Measurements from ENCODE around the gene ADRB1. TPM values are rescaled to one million over a fixed set of nuclear protein-coding genes. Genes with fewer than 3 reads are reported as not detected.

The ADRB1 gene
- total RNA-seq, 4 donors from 2014 or later: 4.2 to 25.3 (median 12.3) TPM

DNA sequence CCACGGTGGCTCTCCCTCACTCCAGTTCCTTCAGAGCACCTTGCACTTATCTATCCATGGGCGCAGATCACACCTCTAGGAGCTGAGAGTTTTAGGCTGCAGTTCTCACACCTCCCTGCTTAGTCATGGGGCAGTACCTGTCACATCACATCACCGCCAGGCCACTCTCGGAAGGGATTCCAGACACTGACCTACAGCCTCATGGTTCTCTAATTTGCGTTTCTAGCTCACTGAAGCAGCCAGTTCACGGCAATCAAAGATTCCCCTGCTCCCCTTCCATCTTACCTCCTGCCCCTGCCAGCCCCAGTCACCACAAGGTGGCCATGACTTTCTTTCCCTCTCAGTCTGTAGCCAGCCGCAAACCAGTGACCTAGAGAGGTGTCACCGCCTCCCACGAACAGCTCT, 34.2 kb downstream of the ADRB1 start:
- TF ChIP-seq POLR2AphosphoS5 (IDR thresholded peaks at IDR 0.05): no peak
- TF ChIP-seq EP300 (IDR thresholded peaks at IDR 0.05): no peak
- TF ChIP-seq POLR2A (IDR thresholded peaks at IDR 0.05; ENCODE audit: low read depth): no peak
- TF ChIP-seq, protein P1, sequence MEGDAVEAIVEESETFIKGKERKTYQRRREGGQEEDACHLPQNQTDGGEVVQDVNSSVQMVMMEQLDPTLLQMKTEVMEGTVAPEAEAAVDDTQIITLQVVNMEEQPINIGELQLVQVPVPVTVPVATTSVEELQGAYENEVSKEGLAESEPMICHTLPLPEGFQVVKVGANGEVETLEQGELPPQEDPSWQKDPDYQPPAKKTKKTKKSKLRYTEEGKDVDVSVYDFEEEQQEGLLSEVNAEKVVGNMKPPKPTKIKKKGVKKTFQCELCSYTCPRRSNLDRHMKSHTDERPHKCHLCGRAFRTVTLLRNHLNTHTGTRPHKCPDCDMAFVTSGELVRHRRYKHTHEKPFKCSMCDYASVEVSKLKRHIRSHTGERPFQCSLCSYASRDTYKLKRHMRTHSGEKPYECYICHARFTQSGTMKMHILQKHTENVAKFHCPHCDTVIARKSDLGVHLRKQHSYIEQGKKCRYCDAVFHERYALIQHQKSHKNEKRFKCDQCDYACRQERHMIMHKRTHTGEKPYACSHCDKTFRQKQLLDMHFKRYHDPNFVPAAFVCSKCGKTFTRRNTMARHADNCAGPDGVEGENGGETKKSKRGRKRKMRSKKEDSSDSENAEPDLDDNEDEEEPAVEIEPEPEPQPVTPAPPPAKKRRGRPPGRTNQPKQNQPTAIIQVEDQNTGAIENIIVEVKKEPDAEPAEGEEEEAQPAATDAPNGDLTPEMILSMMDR (IDR thresholded peaks at IDR 0.05): no peak
- intact Hi-C loops (cut with DNase I): no loop called here
- Histone ChIP-seq H3K4me1 (no peaks in the 10 kb centered on the region), H3K36me3 (no peaks in the 10 kb centered on the region), H3K9me3 (no peaks in the 10 kb centered on the region), H3K4me3 (no peak overlapping the region), H3K27me3 (no peaks in the 10 kb centered on the region), H3K27ac (replicated peaks in 1 of 4) (no peak overlapping the region)
- WGBS: 84% methylated on average over 9 of the region's 9 CpGs
- DNase-seq (ENCODE audit: extremely low spot score): no peak

DNA sequence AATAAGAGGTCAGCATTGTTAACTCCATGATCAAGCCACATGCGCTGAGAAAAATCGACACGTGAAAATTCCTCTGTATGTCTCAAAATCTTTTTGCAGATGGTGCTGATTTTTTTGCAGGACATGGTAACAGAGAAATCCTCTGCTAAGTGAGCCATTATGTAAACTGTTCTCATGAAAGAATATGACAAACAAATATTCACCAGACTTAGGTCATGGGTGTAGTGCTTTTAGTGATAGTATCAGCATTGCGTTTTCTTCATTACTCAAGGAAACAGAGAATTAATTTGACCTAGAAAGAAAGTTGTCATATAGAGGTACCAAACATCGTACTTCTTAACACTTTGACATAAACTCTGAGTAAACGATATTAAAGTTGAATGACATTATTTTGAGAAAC, 34.7 kb downstream of the ADRB1 start:
- Histone ChIP-seq H3K36me3 (no peaks in the 10 kb centered on the region), H3K27ac (replicated peaks in 1 of 4) (no peak overlapping the region), H3K27me3 (no peaks in the 10 kb centered on the region), H3K4me1 (no peaks in the 10 kb centered on the region), H3K9me3 (no peaks in the 10 kb centered on the region), H3K4me3 (no peak overlapping the region)
- TF ChIP-seq EP300 (IDR thresholded peaks at IDR 0.05): no peak
- TF ChIP-seq POLR2AphosphoS5 (IDR thresholded peaks at IDR 0.05): no peak
- TF ChIP-seq, protein P1 (IDR thresholded peaks at IDR 0.05): no peak
- TF ChIP-seq POLR2A (IDR thresholded peaks at IDR 0.05; ENCODE audit: low read depth): no peak
- no peak for DNase-seq (ENCODE audit: extremely low spot score)
- intact Hi-C loops (cut with DNase I): no loop called here
- 84% methylated on average over 6 of the region's 6 CpGs for WGBS

DNA sequence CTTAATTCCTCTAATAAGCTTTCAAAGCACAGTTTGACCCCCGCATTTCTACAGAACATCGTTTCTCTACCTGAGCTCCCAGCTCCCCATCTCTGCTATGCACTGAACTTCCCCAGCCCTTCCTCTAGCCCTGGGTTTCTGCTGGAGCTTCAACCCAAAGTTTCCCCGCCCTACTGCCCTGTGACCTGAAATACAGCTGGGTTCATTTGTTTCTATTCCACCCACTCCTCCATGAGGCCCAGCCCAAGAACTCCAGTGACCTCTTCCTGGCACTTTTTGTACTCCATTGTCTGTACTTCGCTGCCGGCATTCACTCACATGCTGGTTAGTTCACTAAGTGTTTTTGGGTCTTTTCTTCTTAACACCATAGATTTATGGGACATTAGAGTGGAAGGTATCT, 35.8 kb downstream of the ADRB1 start:
- no peak for TF ChIP-seq EP300 (IDR thresholded peaks at IDR 0.05)
- TF ChIP-seq, protein P1 (IDR thresholded peaks at IDR 0.05): no peak
- no peak for TF ChIP-seq POLR2A (IDR thresholded peaks at IDR 0.05; ENCODE audit: low read depth)
- TF ChIP-seq POLR2AphosphoS5 (IDR thresholded peaks at IDR 0.05): no peak
- Histone ChIP-seq H3K27ac (replicated peaks in 1 of 4) (no peak overlapping the region), H3K4me1 (no peaks in the 10 kb centered on the region), H3K4me3 (no peak overlapping the region), H3K9me3 (no peaks in the 10 kb centered on the region), H3K36me3 (no peaks in the 10 kb centered on the region), H3K27me3 (no peaks in the 10 kb centered on the region)
- intact Hi-C loops (cut with DNase I): no loop called here
- DNase-seq (ENCODE audit: extremely low spot score): no peak
- WGBS: 90% methylated on average over 5 of the region's 5 CpGs

GRCh38 chr10:114081911-114082583, 38.4 kb downstream of the ADRB1 start:
- Histone ChIP-seq H3K4me1 (no peaks in the 10 kb centered on the region), H3K4me3 (no peak overlapping the region), H3K27ac (replicated peaks in 1 of 4) (no peak overlapping the region), H3K27me3 (no peaks in the 10 kb centered on the region), H3K36me3 (no peaks in the 10 kb centered on the region), H3K9me3 (no peaks in the 10 kb centered on the region)
- TF ChIP-seq POLR2AphosphoS5 (IDR thresholded peaks at IDR 0.05): no peak
- TF ChIP-seq EP300 (IDR thresholded peaks at IDR 0.05): no peak
- TF ChIP-seq POLR2A (IDR thresholded peaks at IDR 0.05; ENCODE audit: low read depth): no peak
- TF ChIP-seq, protein P1 (IDR thresholded peaks at IDR 0.05): no peak
- 87% methylated on average over 8 of the region's 8 CpGs for WGBS
- intact Hi-C loops (cut with DNase I): no loop called here
- DNase-seq (ENCODE audit: extremely low spot score): no peak

- no peak for TF ChIP-seq EP300 (IDR thresholded peaks at IDR 0.05)
- TF ChIP-seq POLR2A (IDR thresholded peaks at IDR 0.05; ENCODE audit: low read depth): no peak
- TF ChIP-seq POLR2AphosphoS5 (IDR thresholded peaks at IDR 0.05): no peak
- TF ChIP-seq, protein P1 (IDR thresholded peaks at IDR 0.05): no peak
- no peak for DNase-seq (ENCODE audit: extremely low spot score)
- intact Hi-C loops (cut with DNase I): no loop called here
- 85% methylated on average over 5 of the region's 5 CpGs for WGBS
- H3K4me3 ChIP-seq: no peak overlapping the region
- H3K9me3 ChIP-seq: no peaks in the 10 kb centered on the region
- H3K36me3 ChIP-seq: no peaks in the 10 kb centered on the region
- H3K4me1 ChIP-seq: no peaks in the 10 kb centered on the region
- no peak overlapping the region for H3K27ac ChIP-seq (replicated peaks in 1 of 4)
- no peaks in the 10 kb centered on the region for H3K27me3 ChIP-seq
These were observed 39.4 kb downstream of the ADRB1 start for GRCh38 chr10:114083040-114083439.
